Measurements from ENCODE around the gene TEX10. TPM values are rescaled to one million over a fixed set of nuclear protein-coding genes. Genes with fewer than 3 reads are reported as not detected.

The TEX10 gene
- total RNA-seq, 6 experiments from 2014 or later, result 25.7 to 29.5 (median 25.9) TPM

DNA sequence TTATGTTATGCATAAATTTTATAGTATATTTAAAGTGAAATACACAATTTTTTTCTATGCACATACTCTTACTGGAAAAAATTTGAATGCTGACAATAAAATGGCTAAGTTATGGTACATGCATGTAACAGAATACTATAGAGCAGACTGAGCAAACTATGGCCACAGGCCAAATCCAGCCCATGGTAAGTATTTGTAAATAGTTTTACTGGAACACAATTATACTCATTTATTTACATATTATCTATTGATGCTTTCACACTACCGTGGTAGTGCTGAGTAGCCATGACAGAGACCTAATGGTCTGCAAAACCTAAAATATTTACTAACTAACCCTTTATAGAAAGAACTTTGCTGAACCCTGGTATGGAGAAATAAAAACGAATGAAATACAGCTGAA lies 45.7 kb downstream of the TEX10 start:
- H3K9me3 Mint-ChIP-seq, result peaks cover under 1% of the 10 kb centered on the region; the same call in 1 of the 2 replicates
- peaks cover 78% of the 10 kb centered on the region for H3K4me1 Mint-ChIP-seq (ENCODE audit: low read depth)
- TF ChIP-seq, protein P1, sequence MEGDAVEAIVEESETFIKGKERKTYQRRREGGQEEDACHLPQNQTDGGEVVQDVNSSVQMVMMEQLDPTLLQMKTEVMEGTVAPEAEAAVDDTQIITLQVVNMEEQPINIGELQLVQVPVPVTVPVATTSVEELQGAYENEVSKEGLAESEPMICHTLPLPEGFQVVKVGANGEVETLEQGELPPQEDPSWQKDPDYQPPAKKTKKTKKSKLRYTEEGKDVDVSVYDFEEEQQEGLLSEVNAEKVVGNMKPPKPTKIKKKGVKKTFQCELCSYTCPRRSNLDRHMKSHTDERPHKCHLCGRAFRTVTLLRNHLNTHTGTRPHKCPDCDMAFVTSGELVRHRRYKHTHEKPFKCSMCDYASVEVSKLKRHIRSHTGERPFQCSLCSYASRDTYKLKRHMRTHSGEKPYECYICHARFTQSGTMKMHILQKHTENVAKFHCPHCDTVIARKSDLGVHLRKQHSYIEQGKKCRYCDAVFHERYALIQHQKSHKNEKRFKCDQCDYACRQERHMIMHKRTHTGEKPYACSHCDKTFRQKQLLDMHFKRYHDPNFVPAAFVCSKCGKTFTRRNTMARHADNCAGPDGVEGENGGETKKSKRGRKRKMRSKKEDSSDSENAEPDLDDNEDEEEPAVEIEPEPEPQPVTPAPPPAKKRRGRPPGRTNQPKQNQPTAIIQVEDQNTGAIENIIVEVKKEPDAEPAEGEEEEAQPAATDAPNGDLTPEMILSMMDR (IDR thresholded peaks at IDR 0.05), result no peak
- H3K36me3 Mint-ChIP-seq (ENCODE audit: low read depth), result peaks cover 61% of the 10 kb centered on the region
- DNase-seq, result no peak
- H3K27me3 Mint-ChIP-seq (ENCODE audit: insufficient read depth), result no peaks in the 10 kb centered on the region; the same call in none of the 2 replicates
- H3K27ac Mint-ChIP-seq, result no peak overlapping the region
- H3K4me3 Mint-ChIP-seq, result no peak overlapping the region; the same call in 1 of the 2 replicates

DNA sequence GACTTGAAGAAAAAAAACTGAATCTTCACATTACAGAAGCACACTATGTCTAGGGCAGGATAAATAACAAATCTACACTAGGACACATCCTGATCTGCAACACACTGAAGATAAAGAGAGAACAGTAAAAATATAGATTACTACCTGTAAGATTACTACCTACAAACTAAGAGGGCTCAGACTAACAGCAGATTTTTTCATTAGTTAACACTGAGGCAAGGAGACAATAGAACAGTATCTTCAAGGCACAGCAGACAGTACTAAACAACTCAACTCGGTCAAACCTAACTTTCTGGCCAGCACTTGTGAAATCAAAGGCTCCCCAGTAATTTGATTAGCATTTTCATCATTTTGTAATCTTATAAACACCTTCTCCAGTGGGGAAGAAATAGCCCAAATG lies 46.5 kb downstream of the TEX10 start:
- Mint-ChIP-seq H3K27ac (no peak overlapping the region), H3K36me3 (ENCODE audit: low read depth) (peaks cover 57% of the 10 kb centered on the region), H3K4me1 (ENCODE audit: low read depth) (peaks cover 70% of the 10 kb centered on the region), H3K4me3 (no peak overlapping the region), H3K27me3 (ENCODE audit: insufficient read depth) (no peaks in the 10 kb centered on the region; the same call in none of the 2 replicates), H3K9me3 (no peaks in the 10 kb centered on the region; the same call in 1 of the 2 replicates)
- no peak for DNase-seq
- TF ChIP-seq, protein P1 (IDR thresholded peaks at IDR 0.05), result no peak

DNA sequence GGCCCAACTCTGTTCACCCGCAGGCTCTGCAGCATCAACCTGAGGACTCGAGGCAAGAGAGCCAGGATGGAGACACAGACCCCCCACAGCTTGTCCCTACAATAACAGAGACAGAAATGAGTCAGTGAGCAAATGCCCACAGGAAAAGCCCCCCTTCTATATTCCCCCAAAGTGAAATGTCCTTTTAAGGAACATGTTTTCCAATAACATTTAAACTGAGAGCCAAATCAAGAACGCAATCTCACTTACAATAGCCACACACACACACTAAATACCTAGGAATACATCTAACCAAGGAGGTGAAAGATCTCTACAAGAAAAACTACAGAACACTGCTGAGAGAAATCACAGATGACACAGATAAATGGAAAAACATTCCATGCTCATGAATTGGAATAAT lies 49.0 kb downstream of the TEX10 start:
- Mint-ChIP-seq H3K4me1 (ENCODE audit: low read depth) (peaks cover 45% of the 10 kb centered on the region), H3K9me3 (no peaks in the 10 kb centered on the region; the same call in 1 of the 2 replicates), H3K27ac (peak overlapping the region; percentile 16), H3K27me3 (ENCODE audit: insufficient read depth) (no peaks in the 10 kb centered on the region; the same call in none of the 2 replicates), H3K4me3 (no peak overlapping the region), H3K36me3 (ENCODE audit: low read depth) (peaks cover 50% of the 10 kb centered on the region)
- no peak for DNase-seq
- TF ChIP-seq, protein P1 (IDR thresholded peaks at IDR 0.05), result no peak

DNA sequence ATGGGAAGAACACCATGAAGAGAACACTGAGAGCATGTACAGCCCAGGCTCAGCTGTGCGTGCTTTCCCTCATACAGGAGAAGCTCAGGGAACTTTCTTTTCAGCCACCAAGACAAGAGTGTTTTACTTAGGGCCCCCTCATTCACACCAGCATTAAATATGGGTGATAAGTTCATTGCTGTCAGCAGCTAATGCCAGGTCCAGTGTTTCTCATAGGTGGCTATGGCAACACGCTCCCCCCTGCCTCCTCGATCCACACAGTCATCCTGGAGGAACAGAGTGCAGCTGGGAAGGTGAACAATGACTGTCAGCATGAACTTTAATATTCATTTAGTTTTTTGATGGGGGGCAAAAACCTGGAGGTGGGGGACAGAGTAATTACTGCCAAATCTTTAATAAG lies 54.4 kb downstream of the TEX10 start:
- no peak for DNase-seq
- Mint-ChIP-seq H3K9me3 (no peaks in the 10 kb centered on the region), H3K27me3 (ENCODE audit: insufficient read depth) (no peaks in the 10 kb centered on the region; the same call in none of the 2 replicates), H3K27ac (no peak overlapping the region), H3K4me3 (no peak overlapping the region), H3K4me1 (ENCODE audit: low read depth) (peaks cover 9% of the 10 kb centered on the region), H3K36me3 (ENCODE audit: low read depth) (peaks cover 23% of the 10 kb centered on the region)
- TF ChIP-seq, protein P1 (IDR thresholded peaks at IDR 0.05), result no peak

DNA sequence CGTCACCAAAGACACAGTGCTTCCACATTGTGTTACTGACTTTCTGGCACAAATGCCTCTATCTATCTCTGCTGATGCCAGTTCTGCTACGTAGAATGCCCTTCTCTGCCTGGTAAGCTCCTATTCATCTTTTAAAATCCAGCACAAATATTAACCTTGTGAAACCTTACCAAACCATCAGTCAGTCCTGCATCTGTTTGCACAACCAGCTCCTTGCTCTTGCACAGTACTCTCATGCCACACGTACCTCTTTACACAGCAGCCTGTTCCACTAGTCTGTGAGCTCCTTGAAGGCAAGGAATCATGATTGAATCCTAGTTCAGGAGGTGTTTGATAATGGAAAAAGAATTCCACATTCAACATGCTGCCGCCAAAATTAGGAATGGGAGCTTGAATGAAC lies 56.3 kb downstream of the TEX10 start:
- Mint-ChIP-seq H3K27me3 (ENCODE audit: insufficient read depth) (no peaks in the 10 kb centered on the region; the same call in none of the 2 replicates), H3K4me1 (ENCODE audit: low read depth) (peaks cover 7% of the 10 kb centered on the region), H3K36me3 (ENCODE audit: low read depth) (peaks cover 20% of the 10 kb centered on the region), H3K9me3 (no peaks in the 10 kb centered on the region), H3K4me3 (no peak overlapping the region), H3K27ac (no peak overlapping the region)
- TF ChIP-seq, protein P1 (IDR thresholded peaks at IDR 0.05), result no peak
- no peak for DNase-seq
